T-helper 1 cell treated with Interleukin-12 subunit alpha and Interleukin-12 subunit beta and Interleukin-4 antibody, amounts not matched to agents 30 μg/mL and 1 μg/mL, for 36 hours (primary cell): ENCODE data around the gene DUSP28.
"Not testable (repeated sequence)": the region's sequence is repeated elsewhere in the genome, so short reads cannot be mapped to it uniquely, and the experiment has no call there.

Experiments
- H3K27ac Mint-ChIP-seq: one replicate; pipeline ENCODE4 v1.8.0; 2021; ENCODE audit warnings: mild to moderate bottlenecking, mixed read lengths
- H3K27me3 Mint-ChIP-seq: one replicate; pipeline ENCODE4 v1.8.0; 2021; ENCODE audit warnings: low read depth, mixed read lengths
- H3K36me3 Mint-ChIP-seq: one replicate; pipeline ENCODE4 v1.8.0; 2021; ENCODE audit warnings: low read depth, mixed read lengths
- H3K4me1 Mint-ChIP-seq: one replicate; pipeline ENCODE4 v1.8.0; 2021; ENCODE audit warnings: low read depth, mixed read lengths
- H3K4me3 Mint-ChIP-seq: one replicate; pipeline ENCODE4 v1.8.0; 2021; ENCODE audit warnings: mild to moderate bottlenecking, moderate library complexity, mixed read lengths
- H3K9me3 Mint-ChIP-seq: one replicate; pipeline ENCODE4 v1.8.0; 2021; ENCODE audit warnings: mixed read lengths

Gene DUSP28

DNA sequence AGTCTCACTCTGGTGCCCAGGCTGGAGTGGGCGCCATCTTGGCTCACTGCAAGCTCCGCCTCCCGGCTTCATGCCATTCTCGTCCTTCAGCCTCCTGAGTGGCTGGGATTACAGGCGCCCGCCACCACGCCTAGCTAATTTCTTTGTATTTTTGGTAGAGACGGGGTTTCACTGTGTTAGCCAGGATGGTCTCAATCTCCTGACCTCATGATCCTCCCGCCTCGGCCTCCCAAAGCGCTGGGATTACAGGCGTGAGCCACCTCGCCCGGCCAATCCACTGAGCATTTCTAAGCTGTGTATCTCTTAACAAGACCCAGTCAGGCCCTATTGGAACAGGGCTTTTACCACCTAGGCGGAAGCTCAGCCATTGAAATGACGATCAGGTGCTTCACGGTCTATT lies 3.1 kb downstream of the DUSP28 start:
- not testable (repeated sequence) for H3K9me3 Mint-ChIP-seq, H3K27ac Mint-ChIP-seq, H3K4me3 Mint-ChIP-seq, H3K27me3 Mint-ChIP-seq
- H3K36me3 Mint-ChIP-seq, result peaks cover 35% of the 10 kb centered on the region
- peaks cover 65% of the 10 kb centered on the region for H3K4me1 Mint-ChIP-seq

- Mint-ChIP-seq H3K36me3 (peaks cover 32% of the 10 kb centered on the region), H3K4me3 (peak overlapping the region; percentile 94), H3K27ac (peak overlapping the region; percentile 99), H3K9me3 (no peaks in the 10 kb centered on the region), H3K27me3 (no peaks in the 10 kb centered on the region), H3K4me1 (peaks cover 58% of the 10 kb centered on the region)
Measured at GRCh38 chr2:240563951-240564560, 3.9 kb downstream of the DUSP28 start.

DNA sequence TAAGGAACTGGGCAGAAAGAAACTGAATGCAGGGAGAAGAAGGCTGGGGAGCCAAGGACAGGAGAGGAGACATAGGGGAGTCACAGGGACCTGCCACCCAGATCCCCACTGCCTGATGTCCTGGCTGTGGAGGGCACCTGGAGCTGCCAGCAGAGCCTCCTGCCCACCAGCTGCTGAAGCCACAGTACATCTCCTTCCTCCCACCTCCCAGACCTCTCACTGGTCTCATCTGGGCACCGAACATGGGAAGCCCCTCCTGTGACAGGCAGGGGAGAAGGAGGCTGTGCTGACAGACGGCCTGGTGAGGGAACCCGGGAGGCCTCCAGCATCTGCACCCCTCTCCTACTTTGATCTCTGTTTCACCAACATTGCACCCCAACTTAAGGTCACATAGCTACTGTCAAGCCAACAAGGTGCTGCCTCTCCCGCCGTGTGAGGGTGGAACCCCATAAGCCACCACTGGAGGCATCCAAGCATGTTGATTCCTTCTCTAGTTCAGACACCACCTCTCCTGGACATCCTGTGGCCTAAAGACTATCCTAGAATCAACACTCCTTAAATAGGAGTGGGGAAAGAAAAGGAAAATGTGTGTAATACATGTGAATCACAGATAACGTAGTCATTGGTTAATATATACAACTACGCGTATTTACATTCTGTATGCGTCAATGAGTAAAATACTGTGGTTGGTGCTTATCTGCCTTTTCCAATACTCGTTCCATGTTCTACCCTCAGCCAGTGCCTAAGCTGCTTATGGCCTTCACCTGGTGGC lies 4.6 kb downstream of the DUSP28 start:
- no peaks in the 10 kb centered on the region for H3K9me3 Mint-ChIP-seq
- peak overlapping the region; percentile 94 for H3K4me3 Mint-ChIP-seq
- peaks cover 34% of the 10 kb centered on the region for H3K36me3 Mint-ChIP-seq
- peak overlapping the region; percentile 99 for H3K27ac Mint-ChIP-seq
- H3K27me3 Mint-ChIP-seq, result no peaks in the 10 kb centered on the region
- H3K4me1 Mint-ChIP-seq, result peaks cover 56% of the 10 kb centered on the region

- no peaks in the 10 kb centered on the region for H3K27me3 Mint-ChIP-seq
- H3K36me3 Mint-ChIP-seq, result peaks cover 34% of the 10 kb centered on the region
- peak overlapping the region; percentile 94 for H3K4me3 Mint-ChIP-seq
- no peaks in the 10 kb centered on the region for H3K9me3 Mint-ChIP-seq
- peaks cover 57% of the 10 kb centered on the region for H3K4me1 Mint-ChIP-seq
- H3K27ac Mint-ChIP-seq, result peak overlapping the region; percentile 99
Measured at GRCh38 chr2:240565333-240566202, 5.4 kb downstream of the DUSP28 start.

DNA sequence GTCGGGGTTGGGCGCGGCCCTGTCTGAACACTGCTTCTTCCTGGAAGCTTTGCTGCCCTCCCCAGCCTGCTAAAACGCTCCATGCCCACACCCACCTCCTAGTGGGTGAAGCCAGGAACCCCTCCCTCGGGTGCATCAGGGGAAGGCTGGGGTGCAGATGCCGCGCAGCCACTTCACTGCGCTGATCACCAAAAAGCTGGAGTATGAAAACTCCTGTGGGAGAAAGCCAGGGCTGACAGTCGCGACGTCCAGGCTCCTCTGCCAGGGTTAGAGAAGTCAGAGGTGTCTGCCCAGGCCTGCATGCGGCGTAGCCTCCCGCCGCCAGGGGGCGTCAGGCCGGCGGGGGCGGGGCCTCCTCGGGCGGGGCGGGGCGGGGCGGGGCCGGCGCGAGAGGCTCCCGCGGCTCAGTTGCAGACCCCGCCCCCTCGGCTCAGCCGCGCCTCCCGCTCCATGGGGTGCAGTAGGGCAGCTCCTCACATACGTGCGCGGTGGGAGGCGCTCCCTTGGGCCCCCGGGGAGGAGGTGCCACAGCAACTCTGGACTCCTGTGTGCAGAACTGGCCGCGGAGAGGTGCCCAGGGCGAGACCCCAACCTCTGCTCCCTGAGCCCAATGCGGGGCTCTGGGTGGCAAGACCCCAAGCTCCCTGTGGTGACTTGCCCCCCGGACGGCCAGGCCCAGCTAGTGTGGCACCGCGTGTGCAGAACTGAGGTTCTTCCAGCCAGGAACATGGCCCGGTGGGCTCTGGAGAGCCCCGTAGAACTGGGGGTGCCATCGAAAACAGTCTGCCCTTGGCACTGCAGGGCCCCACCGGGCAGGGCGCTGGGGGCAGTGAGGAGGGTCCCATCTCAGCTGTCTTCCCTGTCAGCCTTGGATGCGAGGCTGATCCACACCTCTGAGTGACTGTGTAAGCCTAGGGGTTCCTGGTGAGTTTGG lies 6.3 kb downstream of the DUSP28 start:
- H3K27me3 Mint-ChIP-seq, result no peaks in the 10 kb centered on the region
- H3K36me3 Mint-ChIP-seq, result peaks cover 35% of the 10 kb centered on the region
- H3K9me3 Mint-ChIP-seq, result no peaks in the 10 kb centered on the region
- H3K27ac Mint-ChIP-seq, result peak overlapping the region; percentile 99
- H3K4me1 Mint-ChIP-seq, result peaks cover 61% of the 10 kb centered on the region
- H3K4me3 Mint-ChIP-seq, result peak overlapping the region; percentile 94

DNA sequence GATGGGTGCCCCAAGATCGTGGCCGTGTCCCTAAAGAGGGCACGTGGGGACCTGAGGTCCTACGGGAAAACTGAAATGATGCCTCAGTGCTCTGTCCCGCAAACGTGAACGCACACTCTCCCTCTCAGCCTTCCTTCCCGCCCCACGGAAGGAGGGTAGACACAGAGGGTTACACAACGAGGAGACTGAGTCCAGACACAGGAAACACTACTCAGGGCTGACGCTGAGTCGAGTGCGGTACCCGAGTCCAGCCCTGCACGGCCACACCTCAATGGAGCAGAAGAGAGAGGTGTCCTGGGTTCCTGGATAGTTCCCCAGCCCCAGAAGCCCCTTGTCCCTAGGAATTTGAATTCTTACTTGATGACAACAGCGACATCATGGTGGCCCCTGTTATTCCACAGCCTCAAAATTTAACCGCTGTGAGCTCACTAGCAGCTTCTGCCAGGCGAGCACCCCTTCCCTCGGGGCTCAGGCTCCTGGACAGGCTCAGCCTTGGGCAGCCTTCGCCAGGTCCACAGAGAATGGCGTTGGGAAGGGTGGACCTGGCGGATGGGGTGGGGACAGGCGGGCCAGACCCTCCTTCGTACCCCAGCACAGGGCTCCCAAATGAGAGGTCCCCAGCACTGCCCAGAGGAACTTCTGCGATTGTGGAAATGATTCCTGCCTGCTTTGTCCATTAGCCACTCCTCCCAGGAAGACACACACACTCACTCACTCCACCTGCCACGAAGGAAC lies 7.1 kb downstream of the DUSP28 start:
- Mint-ChIP-seq H3K4me1 (peaks cover 56% of the 10 kb centered on the region), H3K27me3 (no peaks in the 10 kb centered on the region), H3K36me3 (peaks cover 30% of the 10 kb centered on the region), H3K27ac (peak overlapping the region; percentile 96), H3K4me3 (peak overlapping the region; percentile 93), H3K9me3 (no peaks in the 10 kb centered on the region)

- H3K27me3 Mint-ChIP-seq, result no peaks in the 10 kb centered on the region
- peak within 1 kb of the TSS; percentile 96 for H3K27ac Mint-ChIP-seq
- H3K36me3 Mint-ChIP-seq, result peaks cover 26% of the 10 kb centered on the region
- no peaks in the 10 kb centered on the region for H3K9me3 Mint-ChIP-seq
- H3K4me1 Mint-ChIP-seq, result peaks cover 54% of the 10 kb centered on the region
- peak within 1 kb of the TSS; percentile 93 for H3K4me3 Mint-ChIP-seq
Measured at GRCh38 chr2:240567872-240568677, 7.9 kb downstream of the DUSP28 start, which contains the start of gene RNPEPL1. TSS of gene RNPEPL1 (plus strand) at chr2:240568484. CDS start at chr2:240568587, 103 bp downstream.

DNA sequence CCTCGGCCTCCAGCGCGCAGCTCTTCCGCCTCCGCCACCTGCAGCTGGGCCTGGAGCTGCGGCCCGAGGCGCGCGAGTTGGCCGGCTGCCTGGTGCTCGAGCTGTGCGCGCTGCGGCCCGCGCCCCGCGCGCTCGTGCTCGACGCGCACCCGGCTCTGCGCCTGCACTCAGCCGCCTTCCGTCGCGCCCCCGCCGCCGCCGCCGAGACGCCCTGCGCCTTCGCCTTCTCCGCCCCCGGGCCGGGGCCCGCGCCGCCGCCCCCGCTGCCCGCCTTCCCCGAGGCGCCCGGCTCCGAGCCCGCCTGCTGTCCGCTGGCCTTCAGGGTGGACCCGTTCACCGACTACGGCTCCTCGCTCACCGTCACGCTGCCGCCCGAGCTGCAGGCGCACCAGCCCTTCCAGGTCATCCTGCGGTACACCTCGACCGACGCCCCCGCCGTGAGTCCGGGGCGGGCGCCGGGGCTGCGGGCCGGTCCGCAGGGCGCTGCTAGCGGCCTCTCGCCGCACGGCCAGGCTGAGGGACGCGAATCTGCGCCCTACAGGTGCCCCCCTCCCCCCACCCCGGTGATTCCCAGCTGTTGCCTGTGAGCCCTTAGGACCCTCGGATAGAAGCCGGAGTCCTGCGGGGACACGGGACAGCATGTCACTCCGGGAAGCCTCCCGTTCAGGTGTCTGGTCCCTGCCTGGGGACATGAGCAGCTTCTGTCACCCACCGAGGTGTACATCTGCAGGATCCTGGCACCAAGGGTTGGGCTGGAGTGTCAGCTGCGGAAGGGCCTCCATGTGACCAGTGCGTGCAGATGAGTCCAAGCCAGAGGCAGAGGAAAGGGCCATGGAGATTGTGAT lies 8.7 kb downstream of the DUSP28 start:
- Mint-ChIP-seq H3K4me1 (peaks cover 47% of the 10 kb centered on the region), H3K4me3 (peak overlapping the region; percentile 84), H3K27me3 (no peaks in the 10 kb centered on the region), H3K9me3 (no peaks in the 10 kb centered on the region), H3K27ac (peak overlapping the region; percentile 76), H3K36me3 (peaks cover 21% of the 10 kb centered on the region)

- peaks cover 40% of the 10 kb centered on the region for H3K4me1 Mint-ChIP-seq
- H3K27me3 Mint-ChIP-seq, result no peaks in the 10 kb centered on the region
- H3K4me3 Mint-ChIP-seq, result peak overlapping the region; percentile 84
- peak overlapping the region; percentile 76 for H3K27ac Mint-ChIP-seq
- peaks cover 17% of the 10 kb centered on the region for H3K36me3 Mint-ChIP-seq
- no peaks in the 10 kb centered on the region for H3K9me3 Mint-ChIP-seq
Measured at GRCh38 chr2:240569523-240569997, 9.4 kb downstream of the DUSP28 start.

DNA sequence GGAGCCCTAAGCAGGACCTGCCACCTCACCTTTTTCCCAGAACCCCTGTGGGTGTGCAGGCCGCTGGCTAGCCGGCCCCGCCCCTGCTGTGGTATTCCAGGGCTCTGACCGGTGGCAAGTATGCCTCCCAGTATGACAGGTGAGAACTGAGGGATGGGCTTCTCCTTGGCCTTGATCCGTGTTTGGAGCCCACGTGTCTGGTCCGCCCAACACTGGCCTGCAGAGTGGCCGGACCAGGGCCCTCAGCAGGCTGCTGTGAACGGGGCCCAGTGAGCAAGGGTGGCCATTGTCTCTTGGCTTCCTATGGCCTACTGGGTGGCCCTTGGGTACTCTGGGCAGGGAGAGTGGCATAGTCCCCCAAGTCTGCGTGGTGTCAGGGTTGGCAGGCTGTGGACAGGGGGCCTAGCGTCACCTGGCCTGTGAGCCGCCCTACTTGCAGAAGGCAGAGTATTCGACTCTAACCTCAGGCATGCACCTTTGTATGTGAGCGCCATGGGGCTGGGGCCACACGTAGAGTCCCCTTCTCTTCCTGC lies 9.9 kb downstream of the DUSP28 start:
- H3K9me3 Mint-ChIP-seq, result no peaks in the 10 kb centered on the region
- H3K4me1 Mint-ChIP-seq, result peaks cover 35% of the 10 kb centered on the region
- peaks cover 13% of the 10 kb centered on the region for H3K36me3 Mint-ChIP-seq
- H3K4me3 Mint-ChIP-seq, result peak overlapping the region; percentile 84
- no peaks in the 10 kb centered on the region for H3K27me3 Mint-ChIP-seq
- no peak overlapping the region for H3K27ac Mint-ChIP-seq

DNA sequence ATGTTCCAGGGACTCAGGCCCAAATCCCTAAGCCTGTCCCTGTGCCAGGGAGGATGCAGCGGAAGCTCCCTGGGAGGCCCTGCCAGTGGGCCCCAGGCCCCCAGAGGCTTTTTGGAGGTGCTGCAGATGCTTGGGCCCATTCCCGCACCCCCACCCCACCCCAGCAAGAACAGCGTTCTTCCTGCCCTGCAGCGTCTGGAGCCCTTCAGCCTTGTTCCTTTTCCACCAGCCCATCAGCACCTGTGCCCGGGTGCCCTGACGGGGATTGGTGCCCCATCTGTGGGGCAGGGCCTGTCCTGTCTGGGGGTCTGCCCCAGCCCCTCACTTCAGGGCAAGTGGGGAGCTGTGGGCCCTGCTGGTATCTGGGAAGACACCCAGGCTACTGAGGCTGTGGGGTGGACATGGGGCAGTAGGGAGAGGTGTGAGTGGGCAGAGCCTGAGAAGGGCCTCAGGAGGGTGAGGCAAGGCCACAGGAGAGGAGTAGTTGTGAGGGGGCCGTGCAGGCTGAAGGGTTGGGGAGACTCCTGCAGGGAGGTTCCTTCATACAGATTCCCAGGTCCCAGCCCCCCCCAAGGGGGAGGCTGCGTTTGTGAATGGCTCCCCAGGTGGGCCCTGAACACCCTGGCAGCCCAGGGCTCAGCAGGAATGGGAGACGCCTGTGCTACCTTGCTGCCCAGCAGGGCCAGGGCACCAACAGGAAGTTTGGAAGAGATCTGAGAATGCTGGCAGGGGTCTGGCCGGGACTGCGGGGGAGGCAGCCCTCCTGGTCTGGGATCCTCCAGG lies 10.6 kb downstream of the DUSP28 start:
- Mint-ChIP-seq H3K36me3 (peaks cover 7% of the 10 kb centered on the region), H3K27ac (no peak overlapping the region), H3K4me1 (peaks cover 29% of the 10 kb centered on the region), H3K27me3 (no peaks in the 10 kb centered on the region), H3K9me3 (no peaks in the 10 kb centered on the region), H3K4me3 (peak overlapping the region; percentile 14)
